Colon (tissue), 2 donors: ENCODE measurements around the gene CSRP2.

ENCODE experiments used
- FAIRE-seq: peaks from 2 replicates; lab custom pipeline; 2012; peaks lifted over from hg19 to GRCh38; lab: Jason Lieb, UNC
- donor health status: control.
- donor health status: control.

Gene CSRP2

GRCh38 chr12:76891609-76892008 lies 12.8 kb upstream of the CSRP2 start:
- FAIRE-seq: no peak

DNA sequence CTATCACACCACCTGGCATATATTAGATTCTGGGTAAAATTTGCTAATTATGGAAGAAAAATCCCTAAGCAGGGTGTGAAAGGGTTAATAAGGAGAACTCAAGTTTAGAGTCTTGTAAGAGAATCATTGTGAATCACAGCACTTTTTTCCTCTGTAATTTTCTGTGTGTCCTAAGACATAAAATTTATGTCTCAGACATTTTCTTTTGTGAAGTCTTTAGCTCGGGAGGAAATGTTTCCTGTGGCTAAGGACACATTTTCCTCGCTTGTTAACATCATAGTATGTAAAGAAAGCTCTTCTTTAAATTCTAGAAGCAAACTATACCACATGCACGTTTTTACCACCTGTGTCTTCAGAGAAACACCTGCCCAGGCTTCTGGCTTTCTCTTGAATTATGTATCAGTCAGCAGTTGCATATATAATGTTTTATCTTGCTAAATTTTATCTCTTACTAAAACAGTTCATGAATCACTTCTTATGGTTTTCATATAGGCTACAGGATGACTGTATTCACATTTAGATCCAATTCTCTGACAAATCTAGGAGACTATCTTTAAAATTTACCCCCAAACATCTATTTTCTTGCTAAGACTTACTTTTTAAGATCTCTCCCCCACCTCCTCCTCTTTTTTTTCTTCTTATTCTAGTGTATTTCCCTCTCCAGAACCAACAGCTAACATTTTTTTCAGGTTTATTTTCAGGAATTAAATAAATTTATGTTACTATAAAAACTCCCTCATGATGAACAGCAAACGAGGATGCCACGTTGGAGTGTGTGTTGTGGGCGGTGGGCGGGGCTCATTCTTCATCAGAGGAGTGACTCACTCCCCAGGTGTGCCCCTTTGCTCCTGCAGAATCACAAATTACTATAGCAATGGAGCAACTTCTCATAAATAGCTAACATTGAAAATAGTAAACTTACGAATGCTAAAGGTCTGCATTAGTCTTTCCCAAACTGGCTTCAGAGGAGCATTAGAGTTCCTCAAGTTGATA lies 11.6 kb upstream of the CSRP2 start:
- no peak for FAIRE-seq

- FAIRE-seq: no peak
Measured at GRCh38 chr12:76888775-76889174, 10.0 kb upstream of the CSRP2 start.

GRCh38 chr12:76883811-76884210 lies 5.0 kb upstream of the CSRP2 start:
- no peak for FAIRE-seq

GRCh38 chr12:76883151-76883550 lies 4.3 kb upstream of the CSRP2 start:
- no peak for FAIRE-seq

DNA sequence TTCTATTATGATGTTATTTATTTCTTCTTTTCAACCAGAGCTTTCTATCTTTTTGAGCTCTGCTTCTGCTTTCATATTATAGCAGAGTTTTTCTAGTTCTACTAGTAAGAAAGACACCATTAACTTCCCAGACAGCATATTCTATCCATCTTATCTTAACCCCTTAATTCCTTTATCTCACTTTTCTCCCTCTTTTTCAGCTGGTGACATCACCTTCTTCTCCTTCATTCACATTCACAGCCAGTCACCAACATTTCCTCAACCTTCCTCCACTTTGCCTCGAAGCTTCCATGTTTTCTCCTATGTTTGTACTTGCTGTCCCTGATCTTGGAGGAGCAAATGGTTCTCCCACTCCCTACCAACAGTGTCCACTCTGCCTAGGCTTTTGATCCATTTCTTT lies 3.5 kb upstream of the CSRP2 start:
- no peak for FAIRE-seq

GRCh38 chr12:76881142-76881541 lies 2.3 kb upstream of the CSRP2 start:
- FAIRE-seq: no peak

- no peak for FAIRE-seq
Measured at GRCh38 chr12:76880519-76881023, 1.8 kb upstream of the CSRP2 start.

DNA sequence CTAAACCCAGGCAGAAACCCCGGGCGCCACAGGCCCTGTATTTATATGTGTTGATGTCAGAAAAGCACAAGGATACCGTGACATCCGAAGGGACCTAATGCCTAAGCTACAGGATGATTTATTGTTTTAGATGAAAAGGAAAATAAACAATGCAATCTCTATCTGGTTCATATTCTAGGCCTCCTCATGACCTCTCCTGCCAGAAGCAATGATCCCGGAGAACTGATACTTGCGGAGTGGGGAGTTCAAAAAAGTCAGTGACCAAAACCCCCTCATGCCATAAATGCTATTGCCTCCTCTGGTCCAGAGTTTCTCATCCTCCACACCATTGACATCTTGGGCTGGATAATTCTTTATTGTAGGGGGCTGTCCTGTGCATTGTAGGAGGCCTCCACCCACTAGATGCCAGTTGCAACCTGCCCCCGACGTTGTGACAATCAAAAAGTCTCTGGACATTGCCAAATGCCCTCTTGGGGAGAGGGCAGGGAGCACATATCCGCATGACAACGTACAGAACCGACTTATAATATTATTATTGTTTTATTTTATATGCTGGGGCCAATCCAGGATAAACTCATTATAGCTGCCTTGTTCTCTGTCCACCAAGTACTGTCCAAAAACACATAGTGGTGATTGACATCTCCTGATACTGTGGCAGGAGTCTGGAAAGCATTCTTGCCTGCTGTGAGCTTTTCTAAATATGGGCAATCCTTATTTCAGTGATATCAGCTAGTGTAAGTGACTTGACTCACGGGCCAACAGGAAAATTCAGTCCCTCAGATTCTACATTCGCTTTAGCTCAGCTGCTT lies 1.1 kb upstream of the CSRP2 start:
- no peak for FAIRE-seq

DNA sequence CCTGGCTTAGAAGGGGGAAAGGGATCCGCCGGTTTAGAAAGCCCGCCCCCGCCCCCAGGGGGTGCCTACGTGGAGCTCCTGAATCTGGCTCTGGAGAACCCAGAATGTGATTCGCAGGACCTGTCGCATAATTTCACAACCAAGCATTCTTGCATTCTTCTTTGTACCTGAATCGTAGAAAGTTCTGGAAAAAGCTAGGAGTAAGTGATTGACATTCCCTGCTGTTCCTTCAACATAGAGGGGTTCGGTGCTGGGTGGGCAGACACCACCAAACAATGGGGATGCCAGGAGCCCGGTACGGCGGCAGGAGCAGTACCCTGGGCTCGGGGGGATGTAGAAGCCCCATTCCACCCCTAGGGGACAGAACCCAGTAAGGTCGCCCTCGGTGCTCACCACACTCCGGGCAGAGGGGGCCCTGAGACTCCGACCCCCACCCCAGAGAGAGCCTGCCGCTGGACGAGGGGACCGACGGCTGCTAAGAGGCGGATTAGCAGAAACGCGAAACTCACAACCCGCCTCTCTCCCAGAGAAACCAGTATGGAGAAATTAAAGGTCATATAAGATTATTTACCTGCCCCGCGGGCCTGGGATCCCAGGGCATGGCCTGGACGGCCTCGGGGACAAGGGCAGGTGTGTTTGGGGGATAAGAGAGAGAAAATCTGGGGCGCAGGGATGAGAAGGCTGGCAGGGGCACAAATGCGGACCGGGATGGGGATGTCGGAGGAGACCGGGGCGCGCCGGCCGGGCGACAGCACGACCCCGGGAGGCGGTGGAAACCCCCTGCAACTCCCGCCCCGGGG lies 520 bp downstream of the CSRP2 start:
- no peak for FAIRE-seq

- FAIRE-seq: no peak
Measured at GRCh38 chr12:76876696-76877229, 2.1 kb downstream of the CSRP2 start.

- no peak for FAIRE-seq
Measured at GRCh38 chr12:76874491-76875190, 4.2 kb downstream of the CSRP2 start.

DNA sequence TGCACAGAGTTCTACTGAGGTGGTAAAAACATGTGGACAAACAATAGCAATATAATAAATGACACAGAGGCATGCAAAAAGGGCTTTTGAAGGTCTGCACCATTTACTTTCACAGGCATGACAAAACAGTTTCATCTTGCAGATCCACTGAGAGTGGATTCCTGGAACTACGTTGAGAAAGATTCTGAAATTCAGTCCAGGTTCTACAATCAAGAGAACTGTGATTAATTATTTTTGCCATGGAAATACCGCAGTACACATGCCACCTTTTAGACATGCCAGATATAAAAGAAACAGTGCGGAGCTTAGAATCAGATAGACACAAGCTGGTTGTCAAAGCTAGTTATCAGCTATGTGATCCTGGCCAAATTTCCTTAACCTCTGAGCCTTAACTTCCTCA lies 4.8 kb downstream of the CSRP2 start:
- FAIRE-seq: no peak

DNA sequence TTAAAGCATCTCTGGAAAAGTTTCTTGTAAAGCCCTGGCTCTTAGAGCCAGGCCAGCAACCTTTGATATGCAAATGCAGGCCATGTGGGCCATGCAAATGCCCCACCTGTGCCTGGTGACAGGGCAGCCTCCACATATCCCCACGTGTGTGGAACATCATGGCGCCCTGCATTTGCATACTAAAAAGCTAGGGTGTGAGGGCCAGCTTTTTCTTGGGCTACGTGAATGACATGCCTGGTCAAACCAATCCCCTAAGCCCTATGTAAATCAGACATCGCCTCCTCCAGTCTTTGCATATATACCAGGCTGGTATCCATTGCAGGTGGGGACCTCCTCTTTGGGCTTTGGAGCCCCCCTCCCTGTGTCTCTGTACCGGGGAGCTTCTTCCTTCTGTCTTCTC lies 6.4 kb downstream of the CSRP2 start:
- no peak for FAIRE-seq

DNA sequence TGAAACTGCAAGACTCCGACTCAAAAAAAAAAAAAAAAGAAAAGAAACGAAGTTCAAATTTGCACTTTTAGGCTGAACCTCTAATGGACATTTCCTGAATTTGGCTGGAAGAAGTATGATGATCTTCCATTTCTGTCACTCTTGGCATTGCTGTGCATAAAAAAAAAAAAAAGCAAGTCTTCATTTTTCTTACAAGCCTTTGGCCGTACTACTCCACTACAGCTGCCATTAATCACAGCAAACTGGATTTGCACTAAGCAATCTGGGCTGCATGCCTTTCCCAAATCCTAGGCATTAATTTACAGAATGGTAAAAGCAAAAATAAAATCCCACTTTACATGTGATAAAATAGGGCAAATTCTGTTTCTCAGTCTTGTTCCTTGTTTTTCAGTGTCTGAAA lies 7.1 kb downstream of the CSRP2 start:
- no peak for FAIRE-seq

- FAIRE-seq: no peak
Measured at GRCh38 chr12:76871082-76871481, 7.7 kb downstream of the CSRP2 start.

DNA sequence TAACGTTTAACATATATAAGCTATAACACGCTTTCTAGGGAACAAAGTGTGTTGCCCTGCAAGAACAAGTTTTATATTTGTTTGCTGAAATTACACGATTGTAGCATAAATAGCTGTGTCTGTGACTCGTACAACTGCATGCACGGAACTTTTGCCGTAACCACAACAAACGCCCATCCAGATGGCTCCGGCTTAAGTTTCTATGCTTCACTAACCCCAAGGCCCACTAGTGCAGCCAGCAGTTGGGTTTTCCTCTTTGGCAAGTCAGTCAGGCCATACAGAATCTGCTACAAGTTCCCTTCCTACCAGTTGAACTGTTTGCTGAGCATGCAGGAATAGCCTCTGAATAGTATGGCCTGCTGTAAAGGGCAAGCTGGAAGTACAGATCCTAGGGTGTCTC lies 12.1 kb downstream of the CSRP2 start:
- FAIRE-seq: no peak

DNA sequence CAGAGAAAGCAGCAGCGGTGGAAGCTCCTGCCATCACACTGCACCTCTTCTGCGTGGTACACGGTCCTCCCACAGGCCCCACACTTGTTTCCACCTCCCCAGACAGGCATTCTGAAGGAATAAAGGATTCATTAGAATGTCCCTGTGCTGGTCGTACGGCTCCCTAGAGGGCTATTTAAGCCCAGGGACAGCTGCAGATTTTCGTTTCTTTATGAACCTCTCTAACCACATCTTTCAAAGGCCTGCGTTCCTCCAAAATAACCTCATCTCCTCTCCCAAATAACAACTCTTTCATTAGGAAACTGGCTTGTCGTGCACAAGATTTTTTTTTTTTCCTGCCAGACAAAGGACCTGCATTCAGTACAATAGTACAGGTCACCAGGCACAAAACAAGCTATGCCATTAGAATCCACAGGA lies 12.7 kb downstream of the CSRP2 start:
- FAIRE-seq: no peak

- FAIRE-seq: no peak
Measured at GRCh38 chr12:76864791-76865400, 13.9 kb downstream of the CSRP2 start.

- no peak for FAIRE-seq
Measured at GRCh38 chr12:76863837-76864236, 15.0 kb downstream of the CSRP2 start.
